Measurements from ENCODE around the gene RHOT1. TPM values are rescaled to one million over a fixed set of nuclear protein-coding genes. Genes with fewer than 3 reads are reported as not detected.

RHOT1 gene
- total RNA-seq, 1 donor from 2014 or later = 46.6 TPM

DNA sequence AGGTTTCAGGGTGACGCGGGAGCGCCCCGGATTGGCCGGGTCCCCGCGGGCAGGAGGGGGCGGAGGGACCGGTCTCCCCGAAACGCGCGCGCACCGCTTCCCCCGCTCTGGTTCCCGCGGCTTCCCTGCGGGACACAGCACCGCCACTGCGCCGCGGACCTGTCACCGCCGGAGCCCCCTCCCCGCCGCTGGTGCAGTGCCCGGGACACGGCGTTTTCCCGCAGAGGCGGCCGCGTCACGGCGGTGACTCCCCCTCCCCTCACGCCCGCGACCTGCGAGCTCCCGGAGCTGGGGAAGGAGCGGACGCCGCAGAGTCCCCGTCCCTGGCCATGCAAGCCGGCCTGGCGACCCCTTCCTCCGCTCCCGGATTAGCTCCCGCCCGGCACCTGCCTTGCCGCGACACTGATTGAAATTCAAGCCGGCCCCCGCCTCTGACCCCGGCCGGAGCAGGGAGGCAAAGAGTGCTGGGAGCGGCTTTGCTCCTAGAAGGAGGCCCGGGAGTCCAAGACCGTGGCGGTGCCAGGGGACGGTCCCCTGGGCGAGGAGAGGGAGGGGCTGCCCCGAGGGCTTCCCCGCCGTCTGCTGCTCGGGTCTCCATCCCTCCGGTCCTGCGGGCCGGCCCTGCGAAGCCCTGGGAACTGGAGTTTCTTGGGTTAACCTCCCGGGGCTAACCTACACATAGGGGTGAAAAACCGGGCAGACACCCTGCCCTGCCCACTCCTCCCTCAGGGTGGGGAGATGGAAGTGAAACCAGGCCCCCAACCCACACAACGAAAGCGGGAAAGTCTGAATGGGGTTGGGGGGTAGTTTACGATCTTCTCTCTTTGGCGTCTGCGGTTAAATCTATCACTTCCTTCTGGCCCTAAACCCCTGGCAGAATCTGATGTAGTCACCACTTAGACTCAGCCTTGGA, 124.3 kb downstream of the RHOT1 start:
- Histone ChIP-seq H3K36me3 (no peaks in the 10 kb centered on the region), H3K4me1 (peaks cover 12% of the 10 kb centered on the region), H3K4me3 (peak overlapping the region; percentile 57), H3K27me3 (peaks cover 39% of the 10 kb centered on the region), H3K9me3 (no peaks in the 10 kb centered on the region), H3K27ac (no peak overlapping the region)
- DNase-seq = no peak
- TF ChIP-seq, protein P1, sequence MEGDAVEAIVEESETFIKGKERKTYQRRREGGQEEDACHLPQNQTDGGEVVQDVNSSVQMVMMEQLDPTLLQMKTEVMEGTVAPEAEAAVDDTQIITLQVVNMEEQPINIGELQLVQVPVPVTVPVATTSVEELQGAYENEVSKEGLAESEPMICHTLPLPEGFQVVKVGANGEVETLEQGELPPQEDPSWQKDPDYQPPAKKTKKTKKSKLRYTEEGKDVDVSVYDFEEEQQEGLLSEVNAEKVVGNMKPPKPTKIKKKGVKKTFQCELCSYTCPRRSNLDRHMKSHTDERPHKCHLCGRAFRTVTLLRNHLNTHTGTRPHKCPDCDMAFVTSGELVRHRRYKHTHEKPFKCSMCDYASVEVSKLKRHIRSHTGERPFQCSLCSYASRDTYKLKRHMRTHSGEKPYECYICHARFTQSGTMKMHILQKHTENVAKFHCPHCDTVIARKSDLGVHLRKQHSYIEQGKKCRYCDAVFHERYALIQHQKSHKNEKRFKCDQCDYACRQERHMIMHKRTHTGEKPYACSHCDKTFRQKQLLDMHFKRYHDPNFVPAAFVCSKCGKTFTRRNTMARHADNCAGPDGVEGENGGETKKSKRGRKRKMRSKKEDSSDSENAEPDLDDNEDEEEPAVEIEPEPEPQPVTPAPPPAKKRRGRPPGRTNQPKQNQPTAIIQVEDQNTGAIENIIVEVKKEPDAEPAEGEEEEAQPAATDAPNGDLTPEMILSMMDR (IDR thresholded peaks at IDR 0.05) = no peak
- intact Hi-C loops (cut with DNase I) = no loop called here
- peak; percentile 6 for ATAC-seq

DNA sequence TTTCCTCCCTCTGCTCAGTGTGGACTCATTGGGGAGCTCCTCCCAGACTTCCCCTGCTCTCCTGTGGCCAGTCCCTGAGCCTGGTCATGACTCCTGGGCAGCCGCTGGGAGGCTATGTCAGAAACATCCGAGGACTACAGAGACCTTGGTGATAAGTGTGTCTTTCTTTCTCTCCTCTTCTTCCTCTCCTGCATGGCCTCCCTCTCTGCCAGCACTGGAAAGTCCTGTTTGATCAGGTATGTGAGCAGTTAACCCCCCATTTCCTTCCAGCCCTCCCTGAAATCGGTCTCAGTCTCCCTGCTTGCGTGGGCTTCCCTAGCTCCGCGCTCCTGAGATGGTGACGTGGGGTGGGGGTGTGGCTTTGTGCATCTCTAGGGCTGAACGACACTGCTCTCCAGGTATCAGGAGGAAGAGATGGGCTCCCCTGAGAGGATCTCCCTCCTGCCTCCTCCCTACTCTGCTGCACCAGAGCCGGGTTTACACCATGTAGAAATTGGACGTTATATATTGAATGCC, 125.4 kb downstream of the RHOT1 start:
- ATAC-seq (peak; percentile 48), DNase-seq (no peak)
- TF ChIP-seq, protein P1 (IDR thresholded peaks at IDR 0.05) = no peak
- no peaks in the 10 kb centered on the region for H3K36me3 ChIP-seq
- intact Hi-C loops (cut with DNase I) = no loop called here
- H3K27ac ChIP-seq = no peak overlapping the region
- H3K4me1 ChIP-seq = peaks cover 12% of the 10 kb centered on the region
- H3K9me3 ChIP-seq = no peaks in the 10 kb centered on the region
- H3K4me3 ChIP-seq = no peak overlapping the region
- H3K27me3 ChIP-seq = peaks cover 43% of the 10 kb centered on the region

DNA sequence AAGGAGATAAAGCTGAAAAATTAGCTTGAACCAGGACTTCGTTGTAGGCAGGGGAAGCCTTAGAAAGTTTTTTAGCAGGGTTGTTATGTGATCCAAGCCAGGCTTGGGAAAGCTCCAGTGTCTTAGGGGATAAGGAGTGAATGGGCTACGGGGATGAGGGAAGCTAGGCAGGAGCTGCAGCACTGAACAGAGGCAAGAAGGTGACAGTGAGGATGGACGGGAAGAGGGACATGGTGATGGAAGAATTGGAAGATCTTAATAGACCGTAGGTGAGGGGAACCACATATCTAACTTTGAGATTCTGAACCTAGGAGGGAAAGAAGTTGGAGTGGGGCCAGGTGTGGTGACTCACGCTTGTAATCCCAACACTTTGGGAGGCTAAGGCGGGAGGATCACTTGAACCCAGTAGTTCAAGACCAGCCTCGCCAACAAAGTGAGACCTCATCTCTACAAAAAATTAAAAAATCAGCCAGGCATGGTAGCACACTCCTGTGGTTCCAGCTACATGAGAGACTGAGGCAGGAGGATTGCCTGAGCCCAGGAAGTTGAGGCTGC, 126.5 kb downstream of the RHOT1 start:
- intact Hi-C loops (cut with DNase I) = no loop called here
- no peaks in the 10 kb centered on the region for H3K9me3 ChIP-seq
- H3K4me1 ChIP-seq = peaks cover 12% of the 10 kb centered on the region
- ATAC-seq (no peak), DNase-seq (no peak)
- H3K27ac ChIP-seq = no peak overlapping the region
- H3K4me3 ChIP-seq = no peak overlapping the region
- H3K36me3 ChIP-seq = no peaks in the 10 kb centered on the region
- H3K27me3 ChIP-seq = peaks cover 49% of the 10 kb centered on the region
- TF ChIP-seq, protein P1 (IDR thresholded peaks at IDR 0.05) = no peak

DNA sequence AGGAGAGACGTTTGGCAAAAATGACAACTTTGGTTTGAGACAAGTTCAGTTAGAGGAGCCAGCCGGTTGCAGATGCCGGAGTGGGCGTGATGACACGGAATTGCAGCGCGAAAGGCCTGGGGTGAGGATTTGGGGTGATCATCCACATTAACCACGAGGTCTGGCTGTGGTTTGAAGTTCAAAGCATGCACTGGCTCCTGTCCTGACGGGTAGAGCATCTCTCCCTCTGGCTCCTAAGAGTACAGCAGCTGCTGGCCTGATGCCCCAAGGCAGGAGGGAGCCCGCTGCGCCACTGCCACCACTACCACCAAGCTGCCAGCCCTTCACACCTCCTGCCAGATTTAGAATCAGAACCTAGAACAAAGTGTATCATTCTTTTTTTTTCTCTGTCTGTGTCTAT, 127.1 kb downstream of the RHOT1 start:
- Histone ChIP-seq H3K27ac (no peak overlapping the region), H3K36me3 (no peaks in the 10 kb centered on the region), H3K27me3 (peaks cover 49% of the 10 kb centered on the region), H3K9me3 (no peaks in the 10 kb centered on the region), H3K4me3 (no peak overlapping the region), H3K4me1 (peaks cover 12% of the 10 kb centered on the region)
- DNase-seq (no peak), ATAC-seq (no peak)
- intact Hi-C loops (cut with DNase I) = no loop called here
- TF ChIP-seq, protein P1 (IDR thresholded peaks at IDR 0.05) = no peak

DNA sequence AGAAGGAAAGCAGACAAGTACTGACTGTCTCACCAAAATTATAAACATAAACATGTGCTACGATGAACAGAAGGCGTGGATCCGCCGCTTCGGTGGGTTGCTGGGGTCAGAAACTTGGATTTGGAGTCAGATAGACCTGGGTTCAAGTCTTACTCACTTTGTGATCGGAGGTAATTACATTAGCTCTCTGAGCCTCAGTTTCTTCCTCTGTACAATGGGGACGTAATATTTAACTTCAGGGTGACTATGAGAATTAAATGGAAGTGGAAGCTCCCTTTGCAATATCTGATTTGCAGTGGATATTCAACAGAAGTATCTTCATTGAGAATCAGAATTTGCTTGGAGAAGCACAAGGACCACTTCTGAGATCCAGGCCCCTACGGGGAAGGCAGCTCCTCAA, 129.5 kb downstream of the RHOT1 start:
- intact Hi-C loops (cut with DNase I) = no loop called here
- no peak overlapping the region for H3K4me3 ChIP-seq
- no peak for DNase-seq
- TF ChIP-seq, protein P1 (IDR thresholded peaks at IDR 0.05) = no peak
- peaks cover 45% of the 10 kb centered on the region for H3K27me3 ChIP-seq
- no peaks in the 10 kb centered on the region for H3K36me3 ChIP-seq
- no peaks in the 10 kb centered on the region for H3K9me3 ChIP-seq
- H3K4me1 ChIP-seq = peaks cover 6% of the 10 kb centered on the region
- no peak for ATAC-seq
- no peak overlapping the region for H3K27ac ChIP-seq

All from upper lobe of right lung (tissue), 1 donor.